ENCODE measurements around the gene LPGAT1.

Gene LPGAT1

DNA sequence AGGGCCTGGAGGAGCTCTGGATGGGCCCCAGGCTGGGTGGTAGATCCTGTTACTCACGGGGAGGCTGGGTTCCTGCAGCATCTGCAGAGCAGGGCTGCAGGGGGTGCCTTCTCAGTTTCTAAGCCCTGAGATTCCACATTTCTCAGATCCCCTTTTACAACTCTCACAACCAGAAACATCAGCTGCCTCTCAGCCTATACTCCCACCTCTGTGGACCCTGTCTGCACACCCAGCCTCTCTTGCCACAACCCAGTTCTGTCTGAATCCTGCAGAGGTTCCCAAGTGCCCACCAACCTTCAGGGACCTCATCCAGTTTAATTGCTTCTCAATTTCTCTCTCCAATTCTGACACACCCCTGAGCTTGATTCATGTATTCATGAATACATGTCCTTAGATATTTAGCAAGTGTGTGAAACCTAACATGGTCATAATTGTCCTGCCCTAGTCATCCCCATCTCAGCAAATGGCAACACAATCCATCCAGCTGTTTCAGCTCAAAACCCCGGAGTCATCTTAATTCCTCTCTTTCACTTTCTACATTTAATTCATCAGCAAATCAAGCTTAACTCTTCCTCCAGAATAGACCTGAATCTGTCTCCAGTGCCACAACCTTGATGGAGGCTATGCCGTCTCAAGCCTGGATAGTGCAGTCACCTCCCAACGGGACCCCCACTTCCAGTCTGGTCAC, 98.1 kb downstream of the LPGAT1 start:
- no peak for DNase-seq (ENCODE audit: extremely low read depth, low read depth)
- no peak overlapping the region for H3K4me3 ChIP-seq (replicated peaks; ENCODE audit: low read depth, low read length)
- TF ChIP-seq, protein P1, sequence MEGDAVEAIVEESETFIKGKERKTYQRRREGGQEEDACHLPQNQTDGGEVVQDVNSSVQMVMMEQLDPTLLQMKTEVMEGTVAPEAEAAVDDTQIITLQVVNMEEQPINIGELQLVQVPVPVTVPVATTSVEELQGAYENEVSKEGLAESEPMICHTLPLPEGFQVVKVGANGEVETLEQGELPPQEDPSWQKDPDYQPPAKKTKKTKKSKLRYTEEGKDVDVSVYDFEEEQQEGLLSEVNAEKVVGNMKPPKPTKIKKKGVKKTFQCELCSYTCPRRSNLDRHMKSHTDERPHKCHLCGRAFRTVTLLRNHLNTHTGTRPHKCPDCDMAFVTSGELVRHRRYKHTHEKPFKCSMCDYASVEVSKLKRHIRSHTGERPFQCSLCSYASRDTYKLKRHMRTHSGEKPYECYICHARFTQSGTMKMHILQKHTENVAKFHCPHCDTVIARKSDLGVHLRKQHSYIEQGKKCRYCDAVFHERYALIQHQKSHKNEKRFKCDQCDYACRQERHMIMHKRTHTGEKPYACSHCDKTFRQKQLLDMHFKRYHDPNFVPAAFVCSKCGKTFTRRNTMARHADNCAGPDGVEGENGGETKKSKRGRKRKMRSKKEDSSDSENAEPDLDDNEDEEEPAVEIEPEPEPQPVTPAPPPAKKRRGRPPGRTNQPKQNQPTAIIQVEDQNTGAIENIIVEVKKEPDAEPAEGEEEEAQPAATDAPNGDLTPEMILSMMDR (IDR thresholded peaks at IDR 0.05; ENCODE audit: low read depth, low read length, missing control alignments) = no peak

DNA sequence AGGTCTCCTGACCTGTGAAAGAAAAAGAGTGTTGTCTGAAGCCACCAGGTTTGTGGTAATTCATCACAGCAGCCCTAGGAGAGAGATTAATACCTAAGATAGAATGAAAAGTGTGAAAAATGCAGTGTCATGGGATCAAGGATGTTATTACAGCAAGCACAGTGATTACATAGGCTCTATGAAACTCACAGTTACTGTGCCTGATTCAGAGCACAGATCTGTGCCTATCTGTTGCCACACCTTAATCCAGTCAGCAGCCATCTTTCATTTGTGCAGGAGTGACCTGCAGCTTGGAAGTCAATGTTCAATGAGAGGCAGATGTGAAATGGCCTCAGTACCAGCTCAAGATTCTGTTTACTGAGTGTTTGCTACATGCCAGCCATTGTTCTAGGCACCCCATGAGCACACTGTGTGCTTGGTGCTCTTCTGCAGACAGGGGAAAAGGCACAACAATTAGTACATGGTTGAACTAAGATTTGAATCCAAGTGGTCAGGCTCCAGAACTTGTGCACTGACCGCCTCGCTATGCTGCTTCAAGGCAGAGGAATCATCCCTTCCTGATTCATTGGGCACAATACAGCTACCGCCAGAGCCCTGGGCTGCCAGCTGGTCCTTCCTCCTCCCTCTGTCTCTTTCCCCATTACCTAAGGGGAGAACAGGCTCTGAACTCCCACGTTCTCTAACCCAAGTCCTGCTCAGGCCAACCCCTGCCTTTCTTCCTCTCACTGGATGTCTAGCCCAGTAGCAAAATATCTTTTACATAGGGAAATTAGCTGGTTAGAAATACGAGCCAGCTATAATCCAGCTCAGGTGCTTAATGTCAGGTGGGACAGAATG, 98.9 kb downstream of the LPGAT1 start:
- no peak for DNase-seq (ENCODE audit: extremely low read depth, low read depth)
- TF ChIP-seq, protein P1 (IDR thresholded peaks at IDR 0.05; ENCODE audit: low read depth, low read length, missing control alignments) = no peak
- H3K4me3 ChIP-seq (replicated peaks; ENCODE audit: low read depth, low read length) = no peak overlapping the region

DNA sequence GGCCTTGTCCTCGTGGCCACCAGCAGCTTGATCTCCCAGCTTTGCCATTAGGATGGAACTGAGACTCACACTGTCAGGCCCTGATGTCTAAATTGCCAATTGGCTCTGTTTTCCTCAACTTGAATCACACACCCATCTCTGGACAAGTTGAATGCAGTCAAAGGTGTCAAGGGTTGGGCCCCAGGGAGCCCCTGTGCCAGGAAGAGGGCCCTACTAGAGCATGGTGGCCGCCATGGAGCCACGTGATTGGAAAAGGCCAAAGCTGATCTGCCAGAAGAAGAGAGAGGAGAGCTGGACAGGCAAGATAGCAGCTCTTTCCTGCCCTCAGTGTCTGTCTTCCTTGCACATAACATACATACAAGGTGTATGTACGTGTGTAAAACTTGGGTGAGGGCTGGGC, 100.2 kb downstream of the LPGAT1 start:
- H3K4me3 ChIP-seq (replicated peaks; ENCODE audit: low read depth, low read length) = no peak overlapping the region
- no peak for DNase-seq (ENCODE audit: extremely low read depth, low read depth)
- TF ChIP-seq, protein P1 (IDR thresholded peaks at IDR 0.05; ENCODE audit: low read depth, low read length, missing control alignments) = no peak

DNA sequence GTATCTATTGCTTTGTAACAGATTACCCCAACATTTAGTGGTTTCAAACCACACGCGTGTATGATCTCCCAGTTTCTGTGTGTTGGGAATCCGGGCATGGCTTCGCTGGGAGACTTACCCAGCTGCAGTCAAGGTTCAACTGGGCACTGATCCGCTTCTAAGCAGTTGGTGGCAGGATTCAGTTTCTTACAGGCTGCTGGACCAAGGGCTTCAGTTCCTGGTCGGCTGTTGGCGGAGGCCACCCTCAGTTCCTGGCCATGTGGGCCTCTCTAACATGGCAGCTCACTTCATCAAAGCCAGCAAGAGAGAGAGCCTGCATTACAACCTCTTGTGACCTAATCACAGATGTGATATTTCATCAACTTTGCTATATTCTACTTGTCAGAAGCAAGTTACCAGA, 101.3 kb downstream of the LPGAT1 start:
- no peak overlapping the region for H3K4me3 ChIP-seq (replicated peaks; ENCODE audit: low read depth, low read length)
- TF ChIP-seq, protein P1 (IDR thresholded peaks at IDR 0.05; ENCODE audit: low read depth, low read length, missing control alignments) = no peak
- no peak for DNase-seq (ENCODE audit: extremely low read depth, low read depth)

DNA sequence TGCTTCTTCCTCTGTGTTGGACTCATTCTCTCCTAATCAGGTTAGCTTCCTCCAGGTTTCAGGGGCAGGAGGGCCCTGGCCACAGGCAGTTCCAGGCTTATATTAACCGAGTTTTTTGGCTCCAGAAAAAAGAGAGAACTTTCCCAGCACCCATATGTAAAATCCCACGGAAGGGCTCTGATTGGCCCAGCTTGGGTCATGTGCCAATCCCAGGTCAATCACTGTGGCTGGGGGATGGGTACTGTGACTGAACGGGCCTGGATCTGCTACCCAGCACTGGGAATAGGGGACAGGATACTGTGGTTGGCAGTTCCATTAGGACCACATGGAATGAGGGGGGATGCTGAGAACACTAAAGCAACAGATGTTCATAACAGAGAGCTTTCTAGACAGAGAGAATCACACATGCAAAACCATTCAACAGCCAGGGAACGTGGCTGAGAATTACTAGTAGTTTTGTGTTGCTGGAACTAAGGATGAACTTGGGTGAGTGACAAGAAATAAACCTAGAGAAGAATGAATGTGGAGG, 104.0 kb downstream of the LPGAT1 start:
- no peak for DNase-seq (ENCODE audit: extremely low read depth, low read depth)
- H3K4me3 ChIP-seq (replicated peaks; ENCODE audit: low read depth, low read length) = no peak overlapping the region
- TF ChIP-seq, protein P1 (IDR thresholded peaks at IDR 0.05; ENCODE audit: low read depth, low read length, missing control alignments) = no peak

DNA sequence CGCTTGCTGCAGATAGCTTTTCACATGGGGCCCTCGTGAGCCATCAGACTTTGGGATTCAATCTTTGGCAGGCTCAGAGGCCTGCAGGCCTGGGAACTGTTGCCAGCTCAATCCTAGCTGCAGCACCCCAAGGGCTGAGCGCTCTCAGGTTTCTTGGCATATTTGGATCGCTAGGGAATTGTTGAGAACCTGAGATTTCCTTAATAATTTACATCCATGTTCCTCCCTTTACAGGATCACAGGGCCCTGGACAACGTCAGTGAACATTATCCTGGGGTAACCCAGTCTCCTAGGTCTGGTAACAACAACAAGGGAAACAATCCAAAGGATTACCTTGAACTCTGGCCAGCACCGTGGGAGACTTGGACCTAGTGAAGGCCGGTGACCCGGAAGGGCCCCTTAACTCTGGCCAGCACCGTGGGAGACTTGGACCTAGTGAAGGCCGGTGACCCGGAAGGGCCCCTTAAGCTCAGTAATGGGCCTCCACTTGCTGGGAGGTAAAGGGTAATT, 105.8 kb downstream of the LPGAT1 start:
- no peak for DNase-seq (ENCODE audit: extremely low read depth, low read depth)
- TF ChIP-seq, protein P1 (IDR thresholded peaks at IDR 0.05; ENCODE audit: low read depth, low read length, missing control alignments) = no peak
- H3K4me3 ChIP-seq (replicated peaks; ENCODE audit: low read depth, low read length) = no peak overlapping the region

Measured in HFF-Myc (cell line).